Prostate gland (tissue), 2 donors: Measurements from ENCODE around the gene CBX2. TPM values are rescaled to one million over a fixed set of nuclear protein-coding genes. Genes with fewer than 3 reads are reported as not detected.

Source experiments
- DNase-seq: peaks from one replicate; pipeline ENCODE4 v3.0.0-alpha.2; 2019; ENCODE audit warnings: low spot score
- H3K27ac ChIP-seq, 2 donors: fragments of 200-600 bp; sonication (generic); 2 replicates each; pipeline ENCODE4 v1.5.1; 2017 to 2019
- H3K27me3 ChIP-seq: fragments of 200-600 bp; sonication (generic); replicated peaks from 2 replicates; pipeline ENCODE4 v1.5.1; 2019; ENCODE audit not compliant: insufficient read depth
- H3K36me3 ChIP-seq, 2 donors: fragments of 200-600 bp; sonication (generic); 1 replicate in 1 of 2; 2 replicates in 1 of 2; pipeline versions ENCODE4 v1.5.1 to v1.8.1; 2017 to 2019
- H3K4me1 ChIP-seq: fragments of 200-600 bp; sonication (generic); replicated peaks from 2 replicates; pipeline ENCODE4 v1.5.1; 2019
- H3K4me3 ChIP-seq, 2 donors: fragments of 200-600 bp; sonication (generic); 2 replicates each; pipeline ENCODE4 v1.5.1; 2017 to 2019
- H3K9me3 ChIP-seq: fragments of 200-600 bp; sonication (generic); 2 replicates; pipeline ENCODE4 v1.5.1; 2017
- CTCF ChIP-seq, 4 experiments: fragments of 200-600 bp in 2 of 4; fragments of 450-650 bp in 2 of 4; sonication (generic) in 2 of 4; IDR thresholded peaks; 1 replicate in 3 of 4; 2 replicates in 1 of 4; pipeline ENCODE4 v1.5.1; 2016 to 2019; ENCODE audit warnings: antibody characterized with exemption in 4 of 4, mild to moderate bottlenecking in 2 of 4, moderate library complexity in 2 of 4
- POLR2A ChIP-seq: fragments of 450-650 bp; IDR thresholded peaks from one replicate; pipeline ENCODE4 v1.6.1; 2016; ENCODE audit warnings: antibody characterized with exemption, mild to moderate bottlenecking
- POLR2AphosphoS5 ChIP-seq: sonication (generic); formaldehyde crosslinking; IDR thresholded peaks from one replicate; pipeline ENCODE4 v1.6.1; 2017; ENCODE audit warnings: antibody characterized with exemption
- WGBS: methylation state at CpG from one replicate; pipeline ENCODE4 v1.1.5; 2018; 5-methylcytosine and 5-hydroxymethylcytosine counted together
- intact Hi-C: fragments of 100-400 bp; cut with DNase I; formaldehyde crosslinking; loops from one replicate; pipeline ENCODE4 v1.14.2; 2022
- total RNA-seq, 2 donors: library from RNA; depleted of rRNA; stranded (reverse); fragments of >200 nt; gene quantifications; one replicate each; pipeline ENCODE4 v1.1.0, GENCODE V29; 2016

Gene CBX2
- total RNA-seq, 2 donors from 2014 or later = 2.0 to 17.0 TPM

GRCh38 chr17:79745641-79746105 is 32.3 kb upstream of the CBX2 start:
- peaks cover 5% of the 10 kb centered on the region for H3K4me1 ChIP-seq
- no peaks in the 10 kb centered on the region for H3K36me3 ChIP-seq
- WGBS = 54% methylated on average over 6 of the region's 6 CpGs
- intact Hi-C loops = loop anchor here (10.0 kb wide), 1 partner anchor 169 kb away; no protein-coding TSS in a partner anchor
- H3K4me3 ChIP-seq = no peak overlapping the region
- H3K9me3 ChIP-seq = no peaks in the 10 kb centered on the region
- DNase-seq = no peak
- no peak for TF ChIP-seq CTCF (IDR thresholded peaks at IDR 0.05)
- no peak for TF ChIP-seq POLR2AphosphoS5
- TF ChIP-seq POLR2A = no peak
- H3K27me3 ChIP-seq = peaks cover 17% of the 10 kb centered on the region
- no peak overlapping the region for H3K27ac ChIP-seq

- whole genome bisulfite sequencing = 31% methylated on average over 16 of the region's 22 CpGs
- no peak for DNase-seq
- Histone ChIP-seq H3K36me3 (no peaks in the 10 kb centered on the region), H3K27me3 (peaks cover 17% of the 10 kb centered on the region), H3K9me3 (no peaks in the 10 kb centered on the region), H3K4me1 (peaks cover 1% of the 10 kb centered on the region), H3K27ac (no peak overlapping the region), H3K4me3 (no peak overlapping the region)
- TF ChIP-seq CTCF (IDR thresholded peaks at IDR 0.05) (no peak), POLR2AphosphoS5 (no peak)
- intact Hi-C loops = loop anchor here (10.0 kb wide), 1 partner anchor 168 kb away; no protein-coding TSS in a partner anchor
Measured at GRCh38 chr17:79746889-79747507, 30.9 kb upstream of the CBX2 start.

GRCh38 chr17:79747508-79748294 is 30.2 kb upstream of the CBX2 start:
- Histone ChIP-seq H3K27ac (no peak overlapping the region), H3K27me3 (peaks cover 17% of the 10 kb centered on the region), H3K36me3 (no peaks in the 10 kb centered on the region), H3K4me1 (no peaks in the 10 kb centered on the region), H3K4me3 (no peak overlapping the region), H3K9me3 (no peaks in the 10 kb centered on the region)
- intact Hi-C loops = loop anchor here (10.0 kb wide), 1 partner anchor 167 kb away; no protein-coding TSS in a partner anchor
- WGBS = 3% methylated on average over 46 of the region's 74 CpGs
- no peak for TF ChIP-seq POLR2A
- no peak for TF ChIP-seq POLR2AphosphoS5
- no peak for TF ChIP-seq CTCF (IDR thresholded peaks at IDR 0.05)
- no peak for DNase-seq

- Histone ChIP-seq H3K27ac (no peak overlapping the region), H3K36me3 (no peaks in the 10 kb centered on the region), H3K27me3 (peaks cover 17% of the 10 kb centered on the region), H3K4me3 (no peak overlapping the region), H3K9me3 (no peaks in the 10 kb centered on the region), H3K4me1 (no peaks in the 10 kb centered on the region)
- TF ChIP-seq CTCF (IDR thresholded peaks at IDR 0.05) (no peak), POLR2A (no peak), POLR2AphosphoS5 (no peak)
- intact Hi-C loops = loop anchor here (10.0 kb wide), 1 partner anchor 166 kb away; no protein-coding TSS in a partner anchor
- WGBS = 33% methylated on average over 13 of the region's 55 CpGs
- no peak for DNase-seq
Measured at GRCh38 chr17:79748295-79749099, 29.5 kb upstream of the CBX2 start.
